ENCODE measurements around the gene POM121L2. TPM values are rescaled to one million over a fixed set of nuclear protein-coding genes. Genes with fewer than 3 reads are reported as not detected.

POM121L2 gene
- total and polyA plus RNA-seq, 2 of the 13 experiments (the other 11 are each of a cell fraction or from before 2014, with no cell fraction given), result not detected

DNA sequence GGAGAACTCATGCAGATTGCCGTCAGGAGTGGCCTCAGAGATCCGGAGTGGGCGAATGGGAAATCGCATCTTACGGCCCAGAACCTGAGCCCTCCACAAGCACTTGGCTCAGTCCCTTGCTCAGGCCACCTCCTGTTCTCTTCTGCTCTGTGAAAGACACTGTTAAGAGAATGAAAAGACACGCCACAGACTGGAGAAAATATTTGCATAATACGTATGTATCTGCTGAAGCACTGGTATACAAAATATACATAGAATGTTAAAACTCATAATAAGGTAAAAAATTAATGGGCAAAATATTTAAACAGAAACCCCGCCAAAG, 838 bp upstream of the POM121L2 start:
- no peak for DNase-seq (ENCODE audit: low spot score)
- no peak overlapping the region for H3K27ac ChIP-seq (ENCODE audit: extremely low read length, insufficient read depth, low read length)
- intact Hi-C loops (cut with micrococcal nuclease; ENCODE audit: unreplicated experiment) (loop anchor here (1.0 to 5.0 kb wide), 5 partner anchors 166 to 439 kb away; no protein-coding TSS in a partner anchor), in situ Hi-C loops (cut with HindIII; ENCODE audit: extremely low pct_ligation_motif_present, low pct_unique_long_range_greater_than_20kb) (no loop called here)
- peak overlapping the region; percentile 12 to 70 (median 31); a peak in 3 of 6 replicates for H3K4me3 ChIP-seq (replicated peaks in 1 of 3; ENCODE audit: insufficient read depth in 1 of 3, low read depth in 2 of 3, low read length in 3 of 3)
- peaks cover 6% of the 10 kb centered on the region; the same call in 1 of the 2 replicates for H3K9me3 ChIP-seq (ENCODE audit: low read length)
- 20% methylated on average over 5 of the region's 8 CpGs for WGBS (ENCODE audit: low lambda C conversion rate)
- POLR2A ChIA-PET, result interaction anchor here (1.2 kb wide), 1 partner anchor 76 kb away, joined by 3 read pairs; the partner anchor contains the start of gene ZNF391
- H3K27me3 ChIP-seq (ENCODE audit: control insufficient read depth in 1 of 2, insufficient read depth in 2 of 2, low read length in 2 of 2), result peaks cover 2 to 22% of the 10 kb centered on the region in 2 experiments; a peak in 2 of 5 replicates
- TF ChIP-seq ZNF766 (CRISPR knock-in tag; IDR thresholded peaks at IDR 0.05; ENCODE audit: borderline replicate concordance) (0 out of 2 replicates have a peak, but pooled peaks have one; percentile 13), SALL1 (CRISPR knock-in tag; IDR thresholded peaks at IDR 0.05) (0 out of 2 replicates have a peak, but pooled peaks have one; percentile 1), ZNF724P (CRISPR knock-in tag; IDR thresholded peaks at IDR 0.05; ENCODE audit: borderline replicate concordance) (0 out of 2 replicates have a peak, but pooled peaks have one; percentile 19), XRCC5 (optimal IDR thresholded peaks at IDR 0.05; ENCODE audit: low read length) (peak; percentile 0), CBX1 (IDR thresholded peaks at IDR 0.05; ENCODE audit: low read depth) (no peak), CBX2 (IDR thresholded peaks at IDR 0.05; ENCODE audit: low read depth, low read length) (no peak), CBX2 (CRISPR knock-in tag; IDR thresholded peaks at IDR 0.05; ENCODE audit: low read depth) (no peak)
- no peaks in the 10 kb centered on the region for H3K79me2 ChIP-seq (ENCODE audit: insufficient read depth, low read length)
- H2AFZ ChIP-seq (ENCODE audit: low read length), result peak overlapping the region; percentile 55
- BruUV-seq (replicated peaks), result no TSS peak
- peaks cover 12% of the 10 kb centered on the region for H3K4me1 ChIP-seq (ENCODE audit: insufficient read depth, low read length)
- no peak overlapping the region for H3K9ac ChIP-seq (ENCODE audit: insufficient read depth, low read depth, low read length)
- peak overlapping the region; percentile 79 for H3K4me2 ChIP-seq (ENCODE audit: low read depth, low read length)
- H4K20me1 ChIP-seq (ENCODE audit: insufficient read depth, low read length), result no peaks in the 10 kb centered on the region
- FAIRE-seq, result no peak
- CTCF ChIA-PET (ENCODE audit: low intra/inter-chr PET ratio, low total read pairs), result interaction anchor here (0.7 to 1.5 kb wide), 4 partner anchors 205 to 479 kb away, joined by 3 to 5 read pairs (median 4); no protein-coding TSS in a partner anchor
- no peak for ATAC-seq
- H3K36me3 ChIP-seq (replicated peaks in 1 of 2; ENCODE audit: control insufficient read depth in 1 of 2, insufficient read depth in 2 of 2, low read length in 2 of 2), result no peaks in the 10 kb centered on the region

DNA sequence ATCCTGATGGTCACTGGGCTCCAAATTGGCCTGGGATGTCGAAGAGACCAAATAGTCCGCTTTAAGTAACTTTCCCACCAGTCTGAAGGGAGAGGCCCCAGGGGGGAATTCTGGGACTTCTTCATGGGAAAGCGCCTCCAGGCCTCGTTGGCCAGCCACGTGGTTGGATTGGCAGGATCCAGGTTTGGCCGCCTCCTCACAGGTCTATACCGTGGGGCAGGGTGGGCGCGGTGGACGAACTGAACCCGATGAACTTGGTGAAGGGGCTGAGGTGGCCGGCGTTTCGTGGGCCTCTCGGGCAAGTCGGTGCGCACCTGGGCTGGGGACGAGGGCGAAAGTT, 297 bp downstream of the POM121L2 start:
- no peaks in the 10 kb centered on the region for H3K79me2 ChIP-seq (ENCODE audit: insufficient read depth, low read length)
- peak overlapping the region; percentile 79; the same call in 1 of the 2 replicates for H3K4me2 ChIP-seq (ENCODE audit: low read depth, low read length)
- H3K27ac ChIP-seq (ENCODE audit: extremely low read length, insufficient read depth, low read length), result no peak overlapping the region
- no peak overlapping the region for H2AFZ ChIP-seq (ENCODE audit: low read length)
- peaks cover 2 to 22% of the 10 kb centered on the region in 2 experiments; a peak in 2 of 5 replicates for H3K27me3 ChIP-seq (ENCODE audit: control insufficient read depth in 1 of 2, insufficient read depth in 2 of 2, low read length in 2 of 2)
- intact Hi-C loops (cut with micrococcal nuclease; ENCODE audit: unreplicated experiment), result loop anchor here (1.0 to 5.0 kb wide), 5 partner anchors 167 to 441 kb away; no protein-coding TSS in a partner anchor
- CTCF ChIA-PET (ENCODE audit: low intra/inter-chr PET ratio, low total read pairs), result interaction anchor here (0.9 to 1.5 kb wide), 2 partner anchors 298 to 480 kb away, joined by 4 to 5 read pairs; no protein-coding TSS in a partner anchor
- no TSS peak for BruUV-seq (replicated peaks)
- WGBS (ENCODE audit: low lambda C conversion rate), result 83% methylated on average over 17 of the region's 19 CpGs
- DNase-seq (ENCODE audit: low spot score), result no peak
- no peak for FAIRE-seq
- H3K9ac ChIP-seq (ENCODE audit: insufficient read depth, low read depth, low read length), result no peak overlapping the region
- POLR2A ChIA-PET, result interaction anchor here (1.2 kb wide), 1 partner anchor 77 kb away, joined by 3 read pairs; the partner anchor contains the start of gene ZNF391
- peaks cover 12% of the 10 kb centered on the region for H3K4me1 ChIP-seq (ENCODE audit: insufficient read depth, low read length)
- H3K4me3 ChIP-seq (replicated peaks in 1 of 3; ENCODE audit: insufficient read depth in 1 of 3, low read depth in 2 of 3, low read length in 3 of 3), result peak overlapping the region in 1 of 3 experiments; percentile 70; a peak in 1 of 6 replicates
- H4K20me1 ChIP-seq (ENCODE audit: insufficient read depth, low read length), result no peaks in the 10 kb centered on the region
- peaks cover 6% of the 10 kb centered on the region; the same call in 1 of the 2 replicates for H3K9me3 ChIP-seq (ENCODE audit: low read length)
- H3K36me3 ChIP-seq (replicated peaks in 1 of 2; ENCODE audit: control insufficient read depth in 1 of 2, insufficient read depth in 2 of 2, low read length in 2 of 2), result no peaks in the 10 kb centered on the region
- in situ Hi-C loops (cut with HindIII; ENCODE audit: extremely low pct_ligation_motif_present, low pct_unique_long_range_greater_than_20kb), result no loop called here
- ATAC-seq, result no peak
- TF ChIP-seq PLRG1 (conservative IDR thresholded peaks at IDR 0.05), result no peak
- TF ChIP-seq ZNF331 (CRISPR knock-in tag; IDR thresholded peaks at IDR 0.05), result no peak
- TF ChIP-seq ZNF703 (CRISPR knock-in tag; IDR thresholded peaks at IDR 0.05; ENCODE audit: borderline replicate concordance), result no peak
- no peak for TF ChIP-seq MBD4 (IDR thresholded peaks at IDR 0.05; ENCODE audit: borderline replicate concordance, low read length)
- TF ChIP-seq ARID2 (CRISPR knock-in tag; IDR thresholded peaks at IDR 0.05; ENCODE audit: borderline replicate concordance), result no peak
- TF ChIP-seq ZNF546 (CRISPR knock-in tag; conservative IDR thresholded peaks at IDR 0.05), result no peak

Data from HepG2 (cell line).